Measurements from ENCODE around the gene KRTAP5-5. TPM values are rescaled to one million over a fixed set of nuclear protein-coding genes. Genes with fewer than 3 reads are reported as not detected.
"Not testable (repeated sequence)": the region's sequence is repeated elsewhere in the genome, so short reads cannot be mapped to it uniquely, and the experiment has no call there.

KRTAP5-5 gene
- total and polyA plus RNA-seq, 2 of the 13 experiments (the other 11 are each of a cell fraction or from before 2014, with no cell fraction given) = not detected

DNA sequence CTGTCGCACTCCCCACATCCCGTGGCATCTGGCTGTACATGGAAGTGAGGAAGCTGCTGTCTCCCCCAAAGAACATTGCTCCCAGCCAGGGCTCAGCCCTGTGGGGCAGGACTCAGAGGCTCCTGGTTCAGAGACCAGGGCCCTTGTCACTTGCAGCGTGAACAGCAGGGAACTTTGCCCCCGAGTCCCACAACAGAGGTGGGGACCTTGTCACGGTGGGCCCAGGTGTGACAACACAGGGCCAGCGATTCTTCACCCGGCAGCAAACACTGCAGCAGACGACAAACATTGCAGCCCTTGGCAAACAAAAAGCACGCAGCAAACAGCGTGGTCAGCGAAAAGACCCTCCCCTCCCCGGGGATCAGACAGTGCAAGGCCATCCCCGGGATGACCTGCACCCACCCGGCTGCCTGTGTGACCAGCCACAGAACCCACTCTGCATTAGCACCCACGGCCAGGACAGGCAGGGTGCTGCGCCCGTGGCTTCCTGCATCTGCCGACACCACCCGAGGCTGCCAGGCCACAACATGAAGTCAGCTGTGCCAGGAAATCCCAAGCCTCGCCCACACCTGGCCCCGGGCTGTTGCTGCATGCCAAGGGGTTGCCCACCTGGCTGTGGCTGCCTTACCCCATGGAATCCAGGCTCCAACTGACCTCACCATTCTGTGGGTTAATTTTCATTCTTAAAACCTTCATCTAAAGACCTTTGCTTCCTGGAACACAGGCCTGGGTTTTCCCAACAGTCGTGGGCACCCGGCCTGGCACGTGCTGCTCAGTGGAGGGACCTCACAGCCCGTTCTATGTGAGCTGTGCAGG lies 32.1 kb downstream of the KRTAP5-5 start (continued):
- TF ChIP-seq TEAD3 (CRISPR knock-in tag; optimal IDR thresholded peaks at IDR 0.05; ENCODE audit: borderline replicate concordance) = peak; percentile 60
- TF ChIP-seq AHDC1 (CRISPR knock-in tag; IDR thresholded peaks at IDR 0.05; ENCODE audit: borderline replicate concordance) = 0 out of 2 replicates have a peak, but pooled peaks have one; percentile 6
- TF ChIP-seq, protein P1, sequence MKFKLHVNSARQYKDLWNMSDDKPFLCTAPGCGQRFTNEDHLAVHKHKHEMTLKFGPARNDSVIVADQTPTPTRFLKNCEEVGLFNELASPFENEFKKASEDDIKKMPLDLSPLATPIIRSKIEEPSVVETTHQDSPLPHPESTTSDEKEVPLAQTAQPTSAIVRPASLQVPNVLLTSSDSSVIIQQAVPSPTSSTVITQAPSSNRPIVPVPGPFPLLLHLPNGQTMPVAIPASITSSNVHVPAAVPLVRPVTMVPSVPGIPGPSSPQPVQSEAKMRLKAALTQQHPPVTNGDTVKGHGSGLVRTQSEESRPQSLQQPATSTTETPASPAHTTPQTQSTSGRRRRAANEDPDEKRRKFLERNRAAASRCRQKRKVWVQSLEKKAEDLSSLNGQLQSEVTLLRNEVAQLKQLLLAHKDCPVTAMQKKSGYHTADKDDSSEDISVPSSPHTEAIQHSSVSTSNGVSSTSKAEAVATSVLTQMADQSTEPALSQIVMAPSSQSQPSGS (CRISPR knock-in tag; IDR thresholded peaks at IDR 0.05) = peak; percentile 82; the same call in 1 of the 2 replicates
- 0 out of 2 replicates have a peak, but pooled peaks have one; percentile 28 for TF ChIP-seq BORCS8-MEF2B (CRISPR knock-in tag; IDR thresholded peaks at IDR 0.05)
- TF ChIP-seq TBX2 (CRISPR knock-in tag; IDR thresholded peaks at IDR 0.05; ENCODE audit: borderline replicate concordance) = peak; percentile 90
- peak; percentile 87 for TF ChIP-seq THRA (CRISPR knock-in tag; IDR thresholded peaks at IDR 0.05; ENCODE audit: borderline replicate concordance)
- peak; percentile 31; the same call in 1 of the 2 replicates for TF ChIP-seq HNF1B (CRISPR knock-in tag; IDR thresholded peaks at IDR 0.05)
- TF ChIP-seq TCF12 (IDR thresholded peaks at IDR 0.05) = not testable (repeated sequence)
- peak; percentile 99 for TF ChIP-seq TCF12 (CRISPR knock-in tag; IDR thresholded peaks at IDR 0.05)
- peak; percentile 94 for TF ChIP-seq ISL2 (CRISPR knock-in tag; IDR thresholded peaks at IDR 0.05)
- 0 out of 2 replicates have a peak, but pooled peaks have one; percentile 31 for TF ChIP-seq HIVEP1 (CRISPR knock-in tag; IDR thresholded peaks at IDR 0.05)
- TF ChIP-seq HDAC2 (CRISPR knock-in tag; IDR thresholded peaks at IDR 0.05) = peak; percentile 85
- peak; percentile 41; the same call in 1 of the 2 replicates for TF ChIP-seq KAT8 (CRISPR knock-in tag; IDR thresholded peaks at IDR 0.05)
- 0 out of 2 replicates have a peak, but pooled peaks have one; percentile 25 for TF ChIP-seq GATAD1 (CRISPR knock-in tag; IDR thresholded peaks at IDR 0.05)
- TF ChIP-seq ONECUT2 (CRISPR knock-in tag; IDR thresholded peaks at IDR 0.05) = 0 out of 2 replicates have a peak, but pooled peaks have one; percentile 41
- peak; percentile 52; the same call in 1 of the 2 replicates for TF ChIP-seq NCOR1 (IDR thresholded peaks at IDR 0.05; ENCODE audit: borderline replicate concordance, low read length)
- peak; percentile 54; the same call in 1 of the 2 replicates for TF ChIP-seq PAF1 (CRISPR knock-in tag; IDR thresholded peaks at IDR 0.05)
- peak; percentile 64; the same call in 1 of the 2 replicates for TF ChIP-seq ZNF225 (CRISPR knock-in tag; IDR thresholded peaks at IDR 0.05)
